Activated CD8-positive, alpha-beta memory T cell treated with anti-CD3 and anti-CD28 coated beads, Interleukin-2, amount 50 U/mL, for 24 hours (primary cell): ENCODE results near the gene ARHGAP32.

Experiments
- DNase-seq: peaks from one replicate; pipeline ENCODE4 v3.0.0-alpha.2; 2020; ENCODE audit errors: extremely low read depth

ARHGAP32 gene

GRCh38 chr11:129192150-129192549 is at the start of gene ARHGAP32:
Gene ARHGAP32, minus strand, starts transcription at chr11:129192325. Its CDS starts 127 bp downstream, at chr11:129192198.
- DNase-seq, result no peak

DNA sequence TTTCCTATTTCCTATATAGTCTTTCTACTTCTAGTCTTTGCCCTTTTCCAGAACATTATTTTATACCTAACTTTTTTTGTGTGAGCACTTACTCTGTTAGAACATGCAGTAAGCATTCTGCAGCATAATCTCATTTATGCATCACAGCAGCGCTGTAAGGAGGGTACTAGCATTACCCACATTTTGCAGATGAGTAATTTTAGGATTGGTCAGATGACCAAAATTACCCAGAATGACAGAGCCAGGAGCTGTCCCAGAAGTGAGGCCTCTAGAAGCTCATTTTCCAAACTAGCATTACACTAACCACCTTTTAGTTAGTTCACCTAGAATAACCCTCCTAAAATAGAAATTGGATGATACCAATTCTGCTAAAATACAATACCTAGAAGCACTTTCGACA is 47.1 kb upstream of the ARHGAP32 start:
- no peak for DNase-seq

DNA sequence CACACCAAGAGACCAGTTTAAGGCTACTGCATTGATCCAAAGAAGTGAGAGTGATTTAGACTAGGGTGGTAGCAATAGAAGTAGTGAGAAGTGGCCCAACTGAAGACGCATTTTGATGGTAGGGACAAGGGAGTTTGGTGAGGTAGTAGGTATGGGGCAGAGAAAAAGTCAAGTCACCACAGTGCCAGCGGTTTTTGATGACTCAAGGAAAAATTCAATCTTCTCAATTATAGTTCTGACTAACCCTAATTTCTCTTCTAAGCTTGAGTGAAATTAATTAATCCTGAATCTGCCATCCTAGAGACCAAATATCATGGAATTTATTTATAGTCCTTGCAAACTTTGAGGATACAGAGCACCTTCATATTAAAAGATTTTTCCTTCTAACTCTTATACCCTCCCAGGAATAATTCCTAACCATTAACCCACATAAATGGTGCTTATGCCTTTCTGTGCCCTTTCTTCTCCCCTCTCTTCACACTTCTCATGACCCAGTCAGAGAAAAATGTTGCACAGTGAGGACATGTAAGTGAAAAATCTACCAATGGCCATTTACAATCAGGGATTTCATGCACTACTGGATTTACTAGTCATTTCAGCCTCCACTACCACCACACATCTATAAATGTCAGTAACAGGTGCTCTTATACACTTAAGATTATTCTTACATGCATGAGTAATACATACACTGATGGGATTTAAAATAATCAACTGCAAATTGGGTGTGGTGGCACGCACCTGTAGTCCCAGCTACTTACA is 45.9 kb upstream of the ARHGAP32 start:
- DNase-seq, result no peak

- DNase-seq, result no peak
Observed at GRCh38 chr11:129237456-129237855, 45.3 kb upstream of the ARHGAP32 start.

GRCh38 chr11:129236850-129237249 is 44.7 kb upstream of the ARHGAP32 start:
- no peak for DNase-seq

GRCh38 chr11:129234978-129235377 is 42.9 kb upstream of the ARHGAP32 start:
- DNase-seq, result no peak

DNA sequence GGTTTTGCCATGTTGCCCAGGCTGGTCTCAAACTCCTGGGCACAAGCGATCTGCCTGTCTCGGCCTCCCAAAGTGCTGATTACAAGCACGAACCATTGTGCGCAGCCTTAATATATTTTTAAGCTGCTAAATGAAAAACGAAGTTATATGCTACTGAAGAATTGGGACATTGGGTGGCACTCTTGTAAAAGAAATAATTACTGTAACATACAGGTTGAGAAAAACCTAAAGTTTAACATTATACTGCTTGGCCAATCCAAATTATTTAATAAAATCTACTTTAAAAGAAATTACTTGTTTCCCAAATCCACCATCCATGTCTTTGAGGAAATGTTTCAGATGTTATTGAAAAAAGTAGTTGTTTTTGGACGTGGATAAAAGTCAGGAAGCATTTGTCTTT is 37.9 kb upstream of the ARHGAP32 start:
- DNase-seq, result no peak

GRCh38 chr11:129226207-129226798 is 34.2 kb upstream of the ARHGAP32 start:
- no peak for DNase-seq

DNA sequence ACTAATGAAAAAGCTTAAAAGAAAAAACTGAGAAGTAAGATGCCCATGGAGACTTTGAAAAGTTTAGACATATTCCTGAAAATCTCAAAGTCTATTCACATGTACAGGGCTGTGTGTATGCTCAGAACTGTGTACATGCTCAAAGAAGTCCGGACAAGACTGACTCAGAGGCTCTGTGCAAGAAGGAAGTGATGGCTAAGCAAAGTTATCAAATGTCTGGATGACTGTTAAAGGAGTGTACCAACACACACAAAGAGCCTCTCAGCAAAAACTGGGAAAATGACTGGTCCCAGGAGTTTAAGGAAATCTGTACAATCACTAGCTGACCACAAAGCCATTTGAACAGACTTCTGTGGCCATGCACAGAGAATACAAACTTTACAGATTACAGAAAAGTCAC is 33.1 kb upstream of the ARHGAP32 start:
- no peak for DNase-seq

- no peak for DNase-seq
Observed at GRCh38 chr11:129224538-129224937, 32.4 kb upstream of the ARHGAP32 start.

DNA sequence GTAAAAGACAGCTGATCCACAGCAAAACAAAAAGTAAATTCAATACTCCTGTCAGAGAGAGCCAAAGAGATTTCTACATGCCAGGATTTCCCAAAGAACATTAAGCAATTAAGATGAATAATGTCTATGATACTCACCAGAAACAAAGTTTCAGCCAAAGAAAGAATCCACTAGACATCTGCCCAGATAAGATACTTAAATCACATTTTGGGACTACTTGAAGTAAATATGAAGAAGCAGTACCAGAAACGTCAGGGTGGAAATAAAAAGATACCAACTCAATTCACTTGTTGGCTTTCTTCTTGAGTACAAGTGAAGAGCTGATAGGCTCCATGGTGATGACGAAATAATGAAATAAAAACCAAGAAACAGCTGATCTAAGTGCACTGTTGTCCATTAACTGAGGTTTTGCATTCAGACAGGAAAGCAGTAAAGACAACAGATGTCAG is 31.6 kb upstream of the ARHGAP32 start:
- DNase-seq, result no peak

DNA sequence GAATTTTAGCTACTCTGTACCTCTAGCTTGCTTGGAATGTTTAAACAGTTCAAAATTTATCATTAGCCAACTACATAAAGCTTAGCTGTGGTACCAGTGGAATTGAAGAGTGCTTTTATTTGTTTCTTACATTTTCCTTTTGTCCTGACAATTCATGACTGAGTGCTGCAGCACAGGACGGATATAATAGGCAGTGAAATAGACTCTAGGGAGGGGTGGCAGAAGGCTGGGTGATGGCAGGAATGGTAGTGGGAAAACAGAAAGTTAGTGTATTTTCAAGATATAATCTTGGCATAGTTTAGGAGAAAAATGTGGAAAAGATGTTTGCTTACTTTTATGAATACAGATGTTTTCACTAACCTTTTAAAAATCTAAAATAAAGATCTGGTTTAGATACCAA is 31.1 kb upstream of the ARHGAP32 start:
- no peak for DNase-seq

DNA sequence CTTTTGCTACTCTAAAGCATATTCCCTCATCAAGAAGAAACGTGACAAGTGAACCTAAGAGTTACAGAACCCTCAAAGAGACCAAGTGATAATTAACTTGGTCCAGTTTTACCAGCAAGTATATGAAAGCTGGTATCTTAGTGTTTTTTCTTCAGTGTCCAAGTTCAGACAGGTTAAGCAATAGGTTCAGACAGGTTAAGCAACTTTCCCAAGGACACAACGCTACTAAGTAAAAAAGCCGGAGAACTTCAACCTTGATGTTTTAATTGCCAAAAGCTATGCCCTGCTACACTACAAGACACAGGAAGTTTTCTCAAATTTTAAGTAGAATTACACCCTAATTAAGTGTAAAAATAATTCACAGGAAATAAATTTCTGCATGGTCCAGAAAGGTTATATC is 30.0 kb upstream of the ARHGAP32 start:
- DNase-seq, result no peak

DNA sequence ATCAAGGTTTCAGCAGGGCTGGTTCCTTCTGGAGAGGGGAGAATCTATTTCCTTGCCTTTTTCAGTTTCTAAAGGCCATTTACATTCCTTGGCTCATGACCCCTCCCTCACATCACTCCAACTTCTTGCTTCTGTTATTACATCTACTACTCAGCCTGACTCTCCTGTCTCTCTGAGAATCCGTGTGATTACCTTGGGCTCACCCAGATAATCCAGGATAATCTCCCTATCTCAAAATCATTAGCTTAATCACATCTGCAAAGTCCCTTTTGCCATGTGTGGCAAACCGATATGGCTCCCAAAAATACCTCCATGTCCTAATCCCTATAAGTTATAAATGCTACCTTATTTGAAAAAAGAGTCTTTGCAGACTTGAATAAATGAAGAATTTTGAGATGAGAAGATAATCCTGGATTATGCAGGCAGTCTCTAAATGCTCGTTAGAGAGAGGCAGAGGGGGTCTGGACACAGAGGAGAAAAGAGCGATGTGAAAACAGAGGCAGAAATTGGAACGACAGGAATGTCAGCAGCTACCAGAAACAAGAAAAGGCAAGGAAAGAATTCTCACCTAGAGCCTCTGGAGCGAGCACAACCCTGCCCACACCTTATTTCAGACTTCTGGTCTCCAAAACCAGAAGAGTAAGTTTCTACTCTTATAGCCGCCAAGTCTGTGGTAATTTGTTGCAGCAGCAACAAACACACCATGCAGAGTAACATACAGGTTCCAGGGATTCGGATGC is 23.6 kb upstream of the ARHGAP32 start:
- DNase-seq, result no peak

GRCh38 chr11:129214710-129215295 is 22.7 kb upstream of the ARHGAP32 start:
- no peak for DNase-seq

DNA sequence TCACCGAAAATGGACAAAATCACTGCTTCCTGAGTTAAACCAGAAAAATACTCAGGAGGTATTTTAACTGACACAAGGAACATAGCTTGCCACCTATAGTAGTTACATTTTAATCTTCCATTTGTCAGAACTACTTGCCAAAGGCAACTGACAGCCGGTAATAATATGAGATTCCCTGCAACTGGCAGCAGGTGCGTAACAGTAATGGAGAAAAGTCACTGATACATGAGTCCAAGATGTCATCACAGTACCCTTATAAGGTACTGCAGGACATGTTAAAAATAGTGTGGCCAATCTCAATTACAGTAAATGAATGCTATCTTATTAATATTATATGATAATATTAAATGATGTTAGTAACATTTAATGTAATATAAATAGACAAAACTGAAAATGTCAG is 21.1 kb upstream of the ARHGAP32 start:
- no peak for DNase-seq

DNA sequence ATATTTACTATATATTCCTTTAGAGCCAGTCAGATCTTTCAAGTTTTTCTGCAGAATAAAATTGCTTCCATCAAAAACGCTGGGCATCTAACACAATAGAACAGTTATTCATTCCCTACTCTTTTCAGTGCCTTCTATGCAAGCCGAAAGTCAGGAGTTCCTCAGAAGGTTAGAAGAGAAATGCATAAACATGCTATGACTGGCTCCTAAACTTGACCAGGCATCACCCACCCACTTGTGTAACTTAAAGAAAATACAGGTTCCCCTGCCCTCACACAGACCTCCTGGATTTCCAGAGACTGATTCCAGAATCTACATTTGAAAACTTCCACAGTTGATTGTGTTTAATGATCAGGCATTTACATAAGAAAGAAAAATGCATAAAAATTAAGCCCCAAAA is 19.3 kb upstream of the ARHGAP32 start:
- no peak for DNase-seq

DNA sequence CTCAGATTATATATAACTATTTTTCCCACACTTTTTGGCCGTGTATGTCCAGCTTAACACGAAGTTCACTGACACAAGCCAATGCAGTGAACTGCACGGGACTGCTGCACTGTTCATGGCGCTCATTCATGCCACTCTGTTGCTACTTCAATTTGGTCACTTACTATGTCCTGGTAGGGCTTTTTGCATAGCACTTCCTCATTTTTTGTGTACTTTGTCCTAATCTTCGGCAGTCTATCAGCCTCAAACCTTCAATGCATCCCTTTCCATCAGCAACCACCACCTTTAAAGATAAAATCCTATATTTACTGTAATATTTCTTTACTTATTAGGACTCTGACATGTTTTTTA is 18.7 kb upstream of the ARHGAP32 start:
- DNase-seq, result no peak

DNA sequence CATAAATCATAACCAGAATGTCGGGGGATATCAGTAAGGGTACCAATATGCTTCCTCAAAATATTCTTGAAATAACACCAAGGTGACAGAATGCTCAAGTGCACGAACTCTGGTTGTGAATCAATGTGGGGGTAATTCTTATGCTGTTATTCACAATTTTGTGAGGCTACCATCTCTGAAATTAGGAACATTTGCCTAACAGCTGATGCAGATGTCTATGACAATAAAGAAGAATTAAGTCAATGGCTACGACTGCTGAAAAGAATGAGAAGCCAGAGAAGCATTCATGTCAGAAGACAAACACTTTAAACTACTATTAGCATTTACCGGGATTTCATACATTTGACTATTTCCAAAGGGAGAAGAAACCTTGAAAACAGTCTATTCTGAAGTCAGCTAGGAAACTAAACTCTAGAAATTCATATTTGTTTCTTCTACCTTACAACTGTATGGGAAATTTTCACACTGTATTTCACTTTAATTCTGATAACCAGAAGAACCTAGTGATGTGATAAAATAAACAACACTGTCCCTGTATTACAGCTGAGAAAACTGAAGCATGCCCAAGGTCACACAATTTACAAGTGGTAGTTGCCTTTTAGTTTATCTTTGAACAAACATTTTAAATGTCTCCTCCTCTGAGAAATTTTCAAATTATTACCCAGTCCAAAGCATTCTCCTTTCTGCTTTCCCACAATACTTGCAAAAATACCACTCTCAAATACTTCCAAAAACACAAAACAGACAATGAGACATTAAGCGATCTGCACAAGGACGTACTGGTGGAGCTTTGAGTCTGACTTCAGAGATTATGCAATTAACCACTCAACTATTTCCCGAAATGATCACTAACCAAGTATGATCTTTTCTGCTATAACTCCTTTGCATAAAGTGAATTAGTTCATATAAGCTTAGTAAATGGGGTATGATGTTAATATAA is 18.0 kb upstream of the ARHGAP32 start:
- DNase-seq, result no peak

GRCh38 chr11:129208863-129209262 is 16.7 kb upstream of the ARHGAP32 start:
- DNase-seq, result no peak

GRCh38 chr11:129204150-129204838 is 12.2 kb upstream of the ARHGAP32 start:
- DNase-seq, result no peak
